Stimulated activated CD8-positive, alpha-beta memory T cell treated with anti-CD3 and anti-CD28 coated beads, Interleukin-2, amount 100 ng/mL, for 1 hour (primary cell): ENCODE measurements around the gene CST11.

ENCODE experiments used
- DNase-seq, 2 donors: peaks; one replicate each; pipeline ENCODE4 v3.0.0-alpha.2; 2020; ENCODE audit warnings: low read depth in 2 of 2

The CST11 gene

DNA sequence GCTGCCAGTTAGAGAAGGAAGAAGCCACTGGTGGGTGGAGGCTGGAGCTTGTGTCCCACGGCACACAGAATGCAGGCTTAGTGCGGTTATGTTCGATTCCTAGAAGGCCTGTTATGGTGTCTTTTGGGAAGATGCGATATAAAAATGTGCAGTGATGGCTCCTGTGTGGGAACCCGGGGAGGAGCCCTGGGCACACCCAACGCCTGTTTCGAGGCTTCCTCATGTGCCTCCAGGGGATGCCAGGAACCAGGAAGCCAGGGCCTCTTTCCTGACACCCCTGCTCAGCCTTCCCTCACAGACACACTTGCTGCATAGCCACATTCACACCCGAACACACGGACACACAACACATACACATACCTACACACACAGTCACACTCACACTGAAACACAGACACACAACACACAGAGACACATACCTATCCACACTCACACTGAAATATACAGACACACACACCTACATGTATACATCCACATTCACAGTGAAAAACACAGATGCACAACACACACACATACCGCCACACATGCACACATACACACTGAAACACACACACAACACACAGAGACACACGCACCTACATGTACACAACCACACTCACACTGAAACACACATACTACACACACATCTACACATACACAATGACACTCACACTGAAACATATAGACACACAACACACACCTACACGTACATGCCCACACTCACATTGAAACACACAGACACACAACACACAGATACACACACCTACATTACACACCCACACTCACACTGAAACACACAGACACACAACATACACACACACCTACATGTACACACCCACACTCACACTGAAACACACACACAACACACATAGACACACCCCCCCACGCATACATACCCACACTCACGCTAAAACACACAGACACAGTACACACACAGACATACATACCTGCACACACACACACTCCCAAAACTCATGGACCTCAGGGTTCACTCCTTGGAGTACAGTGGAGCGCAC is 1.2 kb upstream of the CST11 start:
- no peak for DNase-seq

DNA sequence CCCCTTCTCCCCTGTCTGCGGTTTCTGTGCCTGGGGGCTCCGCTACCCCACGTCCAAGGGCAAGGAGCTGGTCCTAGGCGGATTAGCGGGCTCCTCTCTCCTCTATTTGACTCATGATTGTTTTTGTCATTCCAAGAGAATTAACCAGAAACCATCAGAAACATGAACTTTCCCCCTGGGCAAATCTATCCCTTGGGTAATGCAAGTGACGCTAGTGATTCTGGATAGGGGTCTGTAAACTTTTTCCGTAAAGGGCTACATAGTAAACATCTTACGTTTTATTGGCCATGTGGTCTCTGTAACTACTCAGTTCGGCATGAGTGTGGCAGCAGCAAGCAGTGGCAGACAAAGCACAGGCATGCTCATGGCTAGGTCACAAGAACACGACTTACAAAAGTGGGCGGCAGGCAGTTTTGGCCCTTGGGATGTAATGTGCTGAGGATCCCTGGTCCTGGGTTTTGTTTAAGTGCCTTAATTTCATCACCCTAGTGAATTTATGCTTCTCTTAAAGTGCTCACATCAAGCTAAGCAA is 654 bp downstream of the CST11 start:
- no peak for DNase-seq

DNA sequence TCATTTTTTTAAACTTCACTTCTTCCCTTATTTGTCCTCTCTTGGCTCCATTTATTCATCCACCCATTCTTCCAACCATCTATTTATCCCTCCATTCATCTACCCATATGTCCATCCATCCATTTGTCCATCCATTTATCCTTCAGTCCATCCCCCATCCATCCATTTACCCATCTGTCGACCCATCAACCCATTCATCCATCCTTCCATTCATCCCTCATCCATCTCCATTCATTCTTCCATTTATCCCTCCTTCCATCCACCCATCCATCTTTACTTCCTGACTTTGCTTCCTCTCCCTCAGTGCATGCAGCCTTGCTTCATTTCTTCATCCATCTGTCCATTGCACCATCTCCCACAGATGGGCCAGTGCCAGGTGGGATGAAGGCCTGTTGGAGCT is 1.8 kb downstream of the CST11 start:
- DNase-seq, result no peak

DNA sequence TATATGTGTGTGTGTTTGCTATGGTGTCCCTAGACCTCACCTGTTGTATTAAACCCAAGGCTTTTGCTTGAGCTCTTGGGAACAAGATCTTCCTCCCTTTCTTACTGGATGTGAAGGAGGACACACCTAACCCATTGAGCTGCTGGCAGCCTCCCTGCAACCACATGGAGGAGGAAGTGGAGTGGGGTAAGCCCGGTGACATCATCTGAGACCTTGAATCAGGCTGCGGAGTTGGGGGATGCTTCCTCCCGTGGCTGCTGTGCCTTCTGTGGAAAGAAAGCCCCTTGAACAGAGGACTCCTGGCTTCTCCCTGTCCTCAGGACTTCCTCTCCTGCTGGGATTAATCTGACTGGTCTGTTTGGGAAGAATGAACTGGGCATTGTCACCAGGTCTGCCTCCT is 3.3 kb downstream of the CST11 start:
- DNase-seq, result no peak

DNA sequence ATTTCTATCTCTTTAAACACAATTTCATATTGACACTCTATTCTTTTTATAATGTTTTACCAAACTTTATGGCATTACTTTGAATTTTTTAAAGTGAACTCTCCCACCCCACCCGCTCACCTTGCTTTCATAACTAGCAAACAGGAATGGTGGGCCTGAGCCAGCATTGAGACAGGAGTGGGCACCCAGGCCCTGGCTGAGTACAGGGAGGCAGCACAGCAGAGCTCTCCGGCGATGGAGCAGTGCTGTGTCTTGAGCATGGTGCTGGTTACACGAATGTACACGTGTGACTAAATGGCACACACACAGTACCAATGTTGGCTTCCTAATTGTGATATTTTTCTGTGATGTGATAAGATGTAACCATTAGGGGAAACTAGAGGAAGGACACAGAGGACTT is 4.5 kb downstream of the CST11 start:
- no peak for DNase-seq

DNA sequence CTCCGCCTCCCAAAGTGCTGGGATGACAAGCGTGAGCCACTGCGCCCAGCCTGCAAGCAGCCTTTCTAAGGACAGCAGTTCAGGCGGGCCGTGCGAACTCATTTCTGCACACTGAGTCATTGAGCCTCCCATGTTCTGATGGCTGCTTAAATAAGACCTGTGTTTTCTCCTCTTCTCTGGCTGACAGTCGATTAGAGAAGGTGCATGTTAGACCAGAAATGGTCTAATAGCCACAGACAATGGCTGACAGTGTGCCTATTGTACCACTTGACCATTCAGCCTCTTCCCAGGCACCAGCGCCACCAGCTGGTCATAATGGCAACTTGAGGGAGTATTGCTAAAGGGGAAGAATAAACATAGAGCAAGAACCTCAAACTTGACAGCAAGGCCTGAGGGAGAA is 6.2 kb downstream of the CST11 start:
- DNase-seq, result no peak

DNA sequence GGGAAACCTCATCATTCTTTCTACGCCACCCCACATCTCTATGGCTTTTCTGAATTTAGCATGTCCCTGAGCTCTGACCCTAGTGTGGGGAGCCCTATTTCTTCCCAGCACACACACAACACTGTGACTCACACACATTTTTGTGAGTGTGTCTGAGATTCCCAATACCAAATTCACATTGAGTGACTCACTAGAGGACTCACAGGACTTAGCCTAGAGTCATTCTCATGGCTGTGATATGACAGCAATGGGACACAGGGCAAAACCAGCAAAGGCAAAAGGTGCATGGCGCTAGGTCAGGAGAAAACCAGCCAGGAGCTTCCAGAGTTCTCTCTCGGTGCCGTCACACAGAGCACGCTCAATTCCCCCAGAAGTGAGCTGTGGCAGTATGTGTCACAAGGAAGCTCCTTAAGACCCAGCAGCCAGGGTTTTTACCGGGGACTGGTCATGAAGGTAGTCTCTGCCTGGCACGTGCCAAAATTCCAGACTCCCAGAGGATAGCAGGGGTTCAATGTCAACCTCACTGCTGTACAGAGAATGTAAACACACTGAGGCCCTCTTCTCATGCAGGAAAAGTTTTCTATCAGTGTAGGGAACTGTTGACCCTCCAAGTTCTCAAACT is 7.0 kb downstream of the CST11 start:
- DNase-seq, result no peak

DNA sequence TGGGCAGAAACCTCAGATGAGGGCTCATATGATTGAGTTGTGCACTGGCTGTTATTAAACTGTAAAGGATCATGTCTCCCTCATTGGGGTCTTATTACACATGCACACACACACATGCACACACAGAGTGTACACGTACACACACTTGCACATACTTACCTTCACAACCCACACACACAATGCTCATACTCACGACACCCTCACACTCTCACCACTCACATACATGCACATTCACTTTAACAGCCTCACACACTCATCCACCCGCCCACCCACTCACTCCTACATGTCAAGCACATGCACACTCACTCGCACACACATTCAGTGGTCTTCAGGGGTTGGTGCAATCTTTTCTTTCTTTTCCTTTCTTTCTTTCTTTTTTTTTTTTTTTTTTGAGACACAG is 7.8 kb downstream of the CST11 start:
- no peak for DNase-seq

DNA sequence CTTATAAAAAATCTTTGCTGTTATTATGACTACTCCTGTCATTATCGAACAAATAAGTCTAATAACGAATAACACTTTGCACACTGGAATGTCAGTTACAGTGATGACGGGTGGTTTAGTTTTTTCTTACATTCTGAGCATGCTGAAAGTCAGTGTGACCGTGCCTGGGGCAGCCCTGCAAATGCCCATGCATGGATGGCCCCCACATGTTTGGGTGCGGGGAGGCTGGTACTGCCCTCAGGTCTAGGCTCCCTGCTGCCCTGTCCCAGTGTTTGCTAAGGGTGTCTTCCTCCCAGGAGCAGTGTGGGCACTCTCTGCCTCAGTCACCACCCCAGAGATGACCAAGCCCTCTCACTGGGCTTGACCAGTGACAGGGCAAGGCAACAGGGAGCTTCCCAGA is 10.2 kb downstream of the CST11 start:
- DNase-seq, result no peak

DNA sequence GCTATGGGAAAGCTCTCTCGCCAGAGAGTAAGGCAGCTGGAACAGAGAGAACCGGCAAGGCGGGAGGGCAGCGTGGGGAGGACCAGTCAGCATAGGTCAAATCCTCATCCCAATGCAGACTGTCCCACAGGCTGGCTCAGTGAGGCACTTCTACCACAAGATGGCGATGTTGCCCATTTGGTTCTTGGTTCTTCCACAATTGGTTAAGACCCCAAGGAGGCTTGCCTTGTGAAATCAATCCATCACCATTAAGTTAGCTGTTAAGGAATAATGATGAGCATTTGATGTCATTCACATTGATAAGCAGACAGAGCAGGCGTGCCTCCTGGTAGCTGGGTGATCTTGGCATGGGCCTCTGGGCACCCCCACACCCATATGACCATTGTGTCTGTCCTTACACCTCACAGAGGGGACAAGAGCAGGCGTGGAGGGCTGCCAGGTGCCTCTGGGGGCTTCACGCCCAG is 10.8 kb downstream of the CST11 start:
- peak; percentile 23 to 24 for DNase-seq

DNA sequence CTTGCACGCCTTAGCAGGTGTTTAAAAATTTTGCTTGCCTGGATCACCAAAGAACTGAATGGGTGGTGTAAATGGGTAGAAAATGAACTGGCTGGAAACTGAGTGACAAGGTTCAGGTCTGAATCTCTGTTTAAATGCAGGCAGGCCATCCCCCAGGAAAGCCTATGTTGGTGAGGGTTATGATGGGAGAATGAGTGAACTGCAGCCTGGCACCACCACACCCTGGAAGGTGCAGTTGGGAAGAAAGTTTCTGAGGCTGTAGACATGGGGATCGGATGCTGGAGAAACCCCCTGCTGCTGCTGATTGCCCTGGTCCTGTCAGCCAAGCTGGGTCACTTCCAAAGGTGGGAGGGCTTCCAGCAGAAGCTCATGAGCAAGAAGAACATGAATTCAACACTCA is 12.7 kb downstream of the CST11 start:
- no peak for DNase-seq

DNA sequence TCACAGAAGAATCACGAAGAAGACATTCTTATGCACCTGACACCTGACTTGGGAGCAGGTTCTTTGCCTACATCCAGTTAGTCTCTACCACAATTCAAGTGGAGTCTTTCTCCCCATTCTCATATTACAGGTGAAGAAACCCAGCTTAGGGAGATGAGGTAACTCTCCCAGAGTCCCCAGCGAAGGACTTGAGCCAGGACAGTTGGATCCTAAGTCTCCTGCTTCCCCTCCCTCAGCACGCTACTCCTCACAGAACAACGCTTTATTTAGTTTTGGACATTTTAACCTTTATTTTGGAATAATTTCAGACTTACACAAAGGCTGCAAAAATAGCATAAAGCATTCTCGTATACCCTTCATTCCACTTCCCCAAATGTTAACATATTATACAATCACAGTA is 14.0 kb downstream of the CST11 start:
- no peak for DNase-seq

DNA sequence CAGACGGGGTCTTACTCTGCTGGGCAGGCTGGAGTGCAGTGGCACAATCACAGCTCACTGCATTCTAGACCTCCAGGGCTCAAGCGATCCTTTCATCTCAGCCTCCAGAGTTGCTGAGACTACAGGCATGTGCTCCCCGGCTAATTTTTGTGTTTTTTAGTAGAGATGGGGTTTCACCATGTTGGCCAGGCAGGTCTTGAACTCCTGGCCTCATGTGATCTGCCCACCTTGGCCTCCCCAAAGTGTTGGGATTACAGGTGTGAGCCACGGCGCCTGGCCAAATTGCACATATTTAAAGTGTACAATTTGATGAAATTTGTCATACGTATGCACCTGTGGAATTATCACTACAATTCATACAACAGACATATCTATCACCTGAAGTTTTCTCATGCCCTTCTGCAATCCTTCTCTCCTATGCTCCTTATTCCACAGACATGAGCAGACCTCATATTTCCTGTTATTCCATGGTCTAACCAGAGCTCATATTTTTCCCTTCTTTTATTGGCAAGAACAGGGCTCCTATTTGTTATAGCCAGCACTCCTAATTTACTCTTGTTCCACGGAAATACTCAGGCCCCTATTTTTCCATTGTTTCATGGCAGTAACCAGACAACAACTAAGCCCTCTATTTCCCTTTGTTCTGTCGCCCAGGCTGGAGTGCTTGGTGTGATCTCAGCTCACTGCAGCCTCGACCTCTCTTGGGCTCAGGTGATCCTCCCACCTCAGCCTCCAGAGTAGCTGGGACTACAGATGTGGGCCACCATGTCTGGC is 15.4 kb downstream of the CST11 start:
- no peak for DNase-seq

DNA sequence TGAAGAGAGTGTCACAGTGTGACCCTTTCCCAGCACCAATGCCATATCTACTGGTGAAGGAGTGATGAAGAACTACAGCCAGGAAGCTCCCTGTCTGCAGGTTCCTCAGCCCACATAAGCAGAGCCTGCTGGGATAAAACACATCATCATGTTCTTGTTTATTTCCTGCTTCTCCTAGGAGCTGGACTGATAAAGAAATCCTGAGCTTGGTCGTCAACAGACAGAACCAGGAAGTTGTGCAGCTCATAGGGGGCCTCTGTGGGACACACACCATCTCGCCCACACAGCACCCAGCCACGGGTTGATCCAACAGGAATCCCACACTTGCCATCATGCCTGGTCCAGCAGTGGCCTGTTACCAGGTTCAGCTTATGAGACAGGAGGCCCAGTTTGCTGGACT is 16.0 kb downstream of the CST11 start:
- no peak for DNase-seq

DNA sequence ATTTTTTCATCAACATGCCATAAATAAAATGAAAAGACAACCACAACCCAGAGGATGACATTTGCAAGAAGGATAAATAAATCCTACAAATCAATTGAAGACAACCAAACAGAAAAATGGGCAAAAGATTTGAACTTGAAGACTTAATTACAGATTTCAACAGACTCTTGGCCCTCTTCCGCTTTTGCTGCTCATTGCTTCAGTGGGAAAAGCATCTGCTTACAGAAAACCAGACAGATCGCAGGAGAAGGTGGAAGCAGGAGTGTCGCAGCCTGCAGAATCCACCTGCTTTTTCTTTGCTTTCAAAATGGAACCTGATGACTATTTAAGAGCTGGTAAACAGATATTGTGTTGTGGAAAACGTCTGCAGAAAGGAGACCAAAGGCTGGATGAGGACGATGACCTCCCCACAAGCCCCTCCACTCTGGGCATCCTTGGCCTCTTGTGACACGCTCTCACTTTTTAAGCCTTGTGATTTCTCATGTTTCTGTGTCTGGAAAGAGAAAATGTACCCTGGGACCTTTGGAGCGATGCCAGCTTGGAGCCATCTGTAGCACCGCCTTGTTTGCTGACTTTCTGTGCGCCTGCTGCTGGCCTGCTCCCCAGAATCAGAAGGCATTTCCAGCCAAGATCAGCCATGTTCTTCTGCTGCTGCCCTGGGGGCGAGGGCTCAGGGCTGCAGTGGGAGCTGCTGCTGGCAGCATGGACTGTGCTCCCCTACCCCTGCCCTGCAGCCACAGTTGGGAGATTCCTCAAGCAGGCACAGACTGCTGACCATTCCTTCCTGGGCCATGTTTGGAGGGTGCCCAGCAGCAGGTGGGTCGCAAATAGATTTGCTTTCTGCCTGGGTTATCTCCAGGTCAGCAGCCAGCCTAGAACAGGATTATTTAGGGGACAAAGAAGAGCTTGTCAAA is 16.8 kb downstream of the CST11 start:
- no peak for DNase-seq

DNA sequence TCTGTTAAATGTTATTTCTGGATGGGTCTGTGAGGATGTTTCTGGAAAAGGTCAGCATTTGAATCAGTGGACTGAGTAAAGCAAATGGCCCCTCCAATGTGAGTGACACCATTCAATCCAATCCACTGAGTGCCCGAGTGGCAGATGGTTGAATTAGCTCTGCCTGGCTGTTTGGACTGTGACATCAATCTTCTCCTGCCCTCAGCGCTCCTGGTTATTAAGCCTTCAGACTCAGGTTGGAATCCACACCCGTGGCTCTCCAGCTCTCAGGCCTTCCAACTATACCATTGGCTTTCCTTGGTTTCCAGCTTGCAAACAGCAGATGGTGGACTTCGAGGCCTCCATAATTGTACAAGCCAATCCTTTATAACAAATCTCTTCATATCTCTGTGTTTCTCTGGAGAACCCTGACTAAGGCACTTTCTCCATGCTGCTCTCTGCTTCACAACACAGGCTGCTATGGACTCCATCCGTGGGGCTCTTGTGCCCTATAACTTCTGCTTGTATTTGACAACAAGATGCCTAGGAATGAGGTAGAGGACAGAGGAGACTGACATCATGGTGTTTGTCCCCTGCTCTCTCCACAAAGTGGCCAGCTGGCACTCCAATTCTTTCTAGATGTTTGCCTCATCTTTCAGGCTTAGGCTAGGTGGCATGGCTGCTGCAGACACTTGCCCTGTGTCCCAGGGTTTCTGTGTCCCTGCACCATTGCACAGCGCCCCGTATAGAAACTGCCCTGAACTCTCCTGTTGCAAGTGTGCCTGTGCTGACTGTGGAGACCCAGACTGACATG is 18.0 kb downstream of the CST11 start:
- DNase-seq, result no peak

DNA sequence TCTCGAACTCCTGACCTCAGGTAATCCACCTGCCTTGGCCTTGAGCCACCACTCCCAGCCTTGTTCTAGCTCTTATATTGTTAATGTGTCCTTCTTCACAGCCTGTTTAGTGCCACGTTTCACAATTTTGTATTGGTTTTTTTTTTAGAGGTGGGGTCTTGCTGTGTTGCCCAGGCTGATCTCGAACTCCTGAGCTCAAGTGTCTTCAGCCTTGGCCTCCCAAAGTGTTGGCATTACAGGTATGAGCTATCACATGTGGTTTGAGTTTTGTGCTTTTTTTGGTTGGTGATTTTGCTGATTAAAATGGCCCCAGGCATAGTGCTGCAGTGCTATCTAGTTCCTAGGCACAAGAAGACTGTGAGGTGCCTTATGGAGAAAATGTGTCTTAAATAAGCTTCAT is 19.0 kb downstream of the CST11 start:
- no peak for DNase-seq

DNA sequence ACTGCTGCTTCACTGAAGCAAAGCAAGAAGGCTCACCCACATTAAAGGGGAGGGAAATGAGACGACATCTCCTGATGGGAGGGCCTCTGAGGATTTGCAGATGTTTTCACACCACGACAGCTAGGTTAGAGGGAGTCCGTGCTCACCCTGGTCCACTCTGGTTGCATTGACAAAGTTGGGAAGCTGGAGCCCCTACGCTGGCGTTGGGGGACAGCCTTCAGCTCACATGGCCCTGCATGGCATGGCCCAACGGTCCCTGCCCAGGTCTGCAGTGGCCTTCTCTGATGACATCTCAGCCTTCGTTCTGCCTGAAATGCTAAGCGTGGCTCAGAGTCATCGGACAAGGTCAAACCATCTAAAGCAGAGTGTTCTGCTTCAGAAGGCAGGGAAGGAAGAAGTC is 27.5 kb downstream of the CST11 start:
- DNase-seq, result no peak

DNA sequence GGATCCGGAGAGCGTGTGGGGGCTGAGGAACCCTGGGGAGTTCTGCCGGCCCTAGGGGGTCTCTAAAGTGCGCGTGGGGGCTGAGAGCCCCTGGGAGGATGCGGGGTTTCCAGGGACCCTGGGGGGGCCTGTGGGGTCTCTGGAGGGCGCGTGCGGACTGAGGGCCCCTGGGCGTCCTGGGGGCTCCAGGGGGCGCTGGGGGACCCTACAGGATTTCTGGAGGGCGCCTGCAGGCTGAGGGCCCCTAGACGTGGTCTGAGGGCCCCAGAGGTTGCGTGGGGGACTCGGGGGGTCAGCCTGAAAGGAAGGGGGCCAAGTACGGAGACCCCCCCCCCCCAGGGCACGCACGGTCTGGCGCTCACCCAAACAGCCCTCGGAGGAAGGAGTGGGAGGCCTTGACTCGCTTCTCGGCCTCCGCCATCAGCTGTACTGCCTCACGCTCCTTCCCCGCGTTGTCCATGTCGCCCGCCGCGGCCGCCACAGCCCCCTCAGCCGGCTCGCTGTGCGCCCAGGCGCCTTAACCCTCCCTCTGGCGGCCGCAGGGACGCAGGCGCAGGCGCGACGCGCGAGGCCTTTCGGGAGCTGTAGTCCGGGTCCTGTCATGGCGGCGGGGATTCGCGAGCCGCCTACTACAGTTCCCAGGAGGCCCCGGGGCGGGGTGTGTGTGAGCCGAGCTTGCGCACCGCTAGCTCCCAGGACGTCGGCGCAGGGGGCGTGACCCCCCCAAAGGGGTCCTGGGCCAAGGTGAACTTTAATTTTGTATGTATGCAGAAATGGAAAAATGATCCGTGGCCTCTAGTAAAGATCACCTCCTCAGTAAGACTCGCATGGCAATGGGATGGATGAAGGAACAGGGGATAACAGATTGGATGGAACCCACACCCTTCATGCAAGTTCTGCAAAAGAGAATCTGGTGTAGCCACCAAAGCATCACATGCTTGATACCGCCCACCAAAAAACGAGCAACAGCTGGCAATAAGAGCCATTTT is 31.4 kb downstream of the CST11 start, which contains the start of gene NAPB:
Gene NAPB (minus strand): TSS at position 546 of the 989 bp plus-strand sequence. CDS start 86 bp downstream, at position 460.
- DNase-seq, result peak; percentile 81 to 89
